Fibroblast of skin of right biceps (primary cell): ENCODE results near the gene FKRP.
"Not testable (repeated sequence)": the region's sequence is repeated elsewhere in the genome, so short reads cannot be mapped to it uniquely, and the experiment has no call there.

Source experiments
- DNase-seq: peaks from one replicate; pipeline ENCODE4 v3.0.0-alpha.2; 2013

FKRP gene

DNA sequence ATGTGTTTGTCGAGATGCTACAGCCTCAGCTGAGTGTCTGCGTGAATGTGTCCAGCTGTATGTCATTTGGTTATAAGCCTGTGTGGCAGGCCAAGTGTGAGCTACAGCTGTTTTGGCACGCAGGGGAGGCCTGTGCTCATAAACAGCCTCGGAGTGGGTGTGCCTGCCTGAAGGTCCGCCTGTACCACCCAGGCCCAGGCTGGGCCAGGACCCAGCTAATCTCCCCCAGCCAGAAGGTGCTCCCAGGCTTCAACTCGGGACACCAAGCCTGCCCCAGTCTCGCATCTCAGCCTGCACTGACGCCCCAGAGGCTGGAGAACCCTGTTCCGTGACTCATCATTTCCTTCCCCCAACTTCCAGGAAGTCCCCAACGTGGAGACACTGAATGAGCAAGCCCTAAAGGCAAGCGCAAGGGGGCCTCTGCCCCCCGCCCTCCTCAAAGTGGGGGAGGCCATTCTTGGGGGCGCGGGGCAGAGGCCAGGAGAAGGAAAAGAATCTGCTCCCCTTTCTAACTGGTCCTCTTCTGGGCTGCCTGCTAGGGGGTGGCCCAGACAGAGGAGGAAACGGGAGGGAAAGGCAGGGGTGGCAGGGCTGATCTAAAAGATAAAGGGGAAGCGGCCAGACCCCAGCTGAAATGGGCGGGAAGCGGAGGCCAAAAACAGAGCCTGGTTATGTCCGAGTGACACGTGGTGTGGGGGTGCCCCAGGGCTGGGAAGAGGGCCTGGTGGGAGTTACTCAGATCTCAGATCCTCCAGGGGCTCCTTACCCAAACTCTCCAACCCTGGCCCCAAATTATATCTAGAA is 40.6 kb downstream of the FKRP start:
- peak; percentile 93 for DNase-seq

DNA sequence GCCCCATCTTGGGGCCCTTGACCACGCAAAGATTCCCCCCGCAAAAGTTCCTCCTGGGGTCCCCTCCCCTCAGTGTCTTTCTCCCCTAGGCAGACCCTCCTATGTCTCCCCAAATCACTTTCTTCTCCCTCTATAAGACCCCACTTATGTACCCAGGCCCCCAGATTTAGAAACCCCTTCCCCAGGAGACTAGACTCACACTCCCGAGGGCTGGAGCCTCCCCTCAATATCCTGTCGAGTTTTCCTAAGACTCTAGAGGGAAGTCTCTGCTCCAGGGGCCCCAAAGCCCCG is 41.1 kb downstream of the FKRP start:
- no peak for DNase-seq

DNA sequence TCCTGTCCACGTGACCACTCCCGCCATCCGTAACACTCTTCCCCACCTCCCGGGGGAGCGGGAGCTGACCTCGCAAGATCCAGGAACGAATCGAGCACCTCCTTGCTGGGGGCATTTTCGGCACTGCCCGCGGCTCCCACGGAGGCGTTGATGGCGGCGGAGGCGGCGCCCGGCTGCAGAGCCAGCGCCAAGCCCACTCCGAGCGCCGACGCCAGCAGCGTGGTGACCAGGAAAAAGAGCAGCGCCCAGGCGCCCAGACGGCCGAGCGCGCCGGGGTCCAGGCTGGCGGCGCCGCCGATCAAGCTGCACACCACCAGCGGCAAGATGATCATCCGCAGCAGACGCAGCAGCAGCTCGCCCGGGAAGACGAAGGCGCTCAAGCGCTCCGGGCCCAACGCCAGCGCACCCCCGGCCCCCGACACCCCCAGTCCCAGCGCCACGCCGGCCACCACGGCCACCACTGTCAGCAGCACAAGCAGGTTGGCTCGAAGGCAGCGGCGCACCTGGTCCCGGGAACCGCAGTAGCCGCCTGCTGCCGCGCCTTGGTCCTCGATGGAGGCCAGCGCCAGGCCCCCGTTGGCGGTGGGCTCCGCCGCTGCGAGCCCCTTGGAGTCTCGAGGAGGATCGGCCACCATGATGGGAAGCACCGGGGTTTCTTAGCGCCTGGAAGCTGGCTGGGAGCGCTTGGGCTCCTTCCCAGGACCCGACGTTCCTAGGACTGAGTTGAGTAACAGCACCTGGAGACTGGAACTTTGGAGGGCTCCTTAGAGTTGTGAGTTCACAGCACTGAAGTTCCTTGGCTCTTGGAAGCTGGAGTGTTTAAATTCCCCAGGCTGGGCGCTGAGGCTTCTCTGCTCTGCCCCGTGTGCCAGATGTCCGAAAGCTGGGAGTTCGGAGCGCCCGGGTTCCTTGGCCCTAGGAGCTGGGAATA is 41.7 kb downstream of the FKRP start:
- peak; percentile 82 for DNase-seq

DNA sequence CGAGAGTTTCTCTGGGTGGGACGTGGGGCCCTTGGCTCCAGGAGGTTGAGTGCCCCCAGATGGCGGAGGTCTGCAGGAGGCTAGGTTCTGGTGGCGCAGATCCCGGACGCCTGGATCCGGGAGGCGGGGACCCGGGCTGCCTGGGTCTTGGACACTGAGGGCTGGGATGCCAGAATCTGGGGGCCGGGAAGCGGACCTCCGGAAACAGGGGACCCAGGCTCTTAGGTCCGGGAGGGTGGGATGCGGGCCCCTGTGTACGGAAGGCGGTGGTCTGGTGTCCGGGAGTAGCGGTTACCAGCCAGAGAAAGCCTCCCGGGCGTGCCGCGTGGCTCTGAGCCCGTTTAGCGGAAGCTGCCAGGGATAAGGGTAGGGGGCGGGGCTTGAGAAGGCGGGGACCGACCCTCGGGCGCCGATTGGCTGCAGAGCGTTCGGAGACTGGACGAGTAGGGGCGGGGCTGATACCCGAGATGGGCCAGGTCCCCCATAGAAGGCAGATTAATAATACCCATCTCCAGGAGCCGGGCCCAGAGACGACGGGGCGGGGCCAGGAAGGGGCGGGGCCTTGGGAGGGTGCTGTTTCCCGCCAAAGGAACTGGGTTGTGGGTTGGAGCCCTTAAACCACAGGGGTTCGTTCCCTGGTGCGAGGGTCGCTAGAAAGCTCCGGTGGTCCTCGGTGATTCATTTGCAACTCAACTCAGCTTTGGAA is 42.6 kb downstream of the FKRP start, which contains the start of gene SLC1A5:
Gene SLC1A5, minus strand, starts transcription at position 333 of the 706 bp plus-strand sequence. CDS start 629 bp downstream, outside the sequence.
- DNase-seq: peak; percentile 98

DNA sequence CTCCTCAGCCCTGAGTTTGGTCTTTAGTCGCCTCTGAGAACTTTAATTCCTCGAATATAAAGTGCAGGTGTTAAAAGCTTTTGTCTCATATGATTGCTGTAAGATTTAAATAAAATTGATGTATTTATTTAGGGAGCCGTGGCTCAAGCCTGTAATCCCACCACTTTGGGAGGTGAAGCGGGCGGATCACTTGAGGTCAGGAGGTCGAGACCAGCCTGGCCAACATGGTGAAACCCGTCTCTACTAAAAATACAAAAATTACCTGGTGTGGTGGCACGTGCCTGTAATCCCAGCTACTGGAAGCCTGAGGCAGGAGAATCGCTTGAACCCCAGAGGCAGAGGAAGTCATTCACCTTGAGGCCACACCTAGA is 43.1 kb downstream of the FKRP start:
- no peak for DNase-seq

DNA sequence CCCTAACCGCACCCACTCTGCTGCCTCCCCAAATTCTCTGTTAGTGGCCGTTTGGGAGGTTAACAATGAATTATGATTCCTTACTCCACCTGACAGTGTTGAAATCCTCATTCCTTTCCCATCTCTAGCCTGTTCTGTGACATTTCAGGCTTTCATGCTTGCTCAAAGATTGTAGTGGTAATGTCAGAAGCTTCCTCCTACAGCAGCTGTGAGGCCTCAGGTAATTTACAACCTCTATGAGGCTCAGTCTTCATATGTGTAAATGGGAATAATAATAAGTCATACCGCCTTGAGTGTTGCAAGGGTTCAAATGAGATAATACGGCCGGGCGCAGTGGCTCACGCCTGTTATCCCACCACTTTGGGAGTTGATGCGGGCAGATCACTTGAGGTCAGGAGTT is 43.5 kb downstream of the FKRP start:
- no peak for DNase-seq

DNA sequence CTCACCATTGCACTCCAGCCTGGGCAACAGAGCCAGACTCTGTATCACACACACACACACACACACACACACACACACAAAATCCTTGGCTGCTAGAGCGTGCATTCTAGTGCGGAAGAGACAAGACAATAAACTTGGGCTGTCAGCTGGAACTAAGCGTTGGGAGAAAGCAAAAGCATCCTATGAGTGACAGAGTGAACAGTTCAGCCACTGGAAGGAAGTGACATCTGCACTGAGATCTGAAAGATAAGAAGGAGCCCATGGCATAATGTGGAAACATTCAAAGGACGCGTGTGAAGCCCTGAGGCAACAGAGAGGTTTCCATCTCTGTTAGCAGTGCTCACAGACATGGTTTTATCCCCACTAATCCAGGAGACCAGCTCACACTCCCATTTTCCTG is 46.1 kb downstream of the FKRP start:
- DNase-seq: peak; percentile 33

DNA sequence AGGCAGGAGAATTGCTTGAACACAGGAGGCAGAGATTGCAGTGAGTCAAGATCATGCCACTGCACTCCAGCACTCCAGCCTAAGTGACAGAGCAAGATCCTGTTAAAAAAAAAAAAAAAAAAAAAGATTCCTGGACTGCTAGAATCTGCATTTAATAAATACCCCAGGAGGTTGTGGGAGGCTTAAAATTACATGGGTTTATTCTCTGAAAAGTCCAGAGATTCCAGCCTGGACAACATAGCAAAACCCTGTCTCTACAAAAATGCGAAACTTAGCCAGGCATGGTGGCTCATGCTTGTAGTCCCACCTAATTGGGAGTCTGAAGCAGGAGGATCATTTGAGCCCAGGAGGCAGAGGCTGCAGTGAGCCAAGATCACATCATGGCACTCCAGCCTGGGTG is 52.0 kb downstream of the FKRP start:
- no peak for DNase-seq

DNA sequence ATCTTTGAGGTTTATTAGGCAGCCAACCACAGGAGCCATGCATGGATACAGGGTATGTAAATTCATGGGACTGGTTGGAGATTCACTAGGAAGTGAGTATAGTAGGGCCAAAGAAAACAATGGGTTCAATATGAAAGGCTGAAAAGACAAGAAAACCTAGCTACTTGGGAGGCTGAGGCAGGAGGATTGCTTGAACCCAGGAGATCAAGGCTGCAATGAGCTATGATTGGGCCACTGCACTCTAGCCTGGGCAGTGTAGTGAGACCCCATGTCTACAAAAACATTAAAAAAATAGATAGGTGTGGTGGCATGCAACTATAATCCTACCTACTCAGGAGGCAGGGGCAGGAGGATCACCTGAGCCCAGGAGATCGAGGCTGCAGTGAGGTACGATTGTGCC is 52.9 kb downstream of the FKRP start:
- DNase-seq: no peak

DNA sequence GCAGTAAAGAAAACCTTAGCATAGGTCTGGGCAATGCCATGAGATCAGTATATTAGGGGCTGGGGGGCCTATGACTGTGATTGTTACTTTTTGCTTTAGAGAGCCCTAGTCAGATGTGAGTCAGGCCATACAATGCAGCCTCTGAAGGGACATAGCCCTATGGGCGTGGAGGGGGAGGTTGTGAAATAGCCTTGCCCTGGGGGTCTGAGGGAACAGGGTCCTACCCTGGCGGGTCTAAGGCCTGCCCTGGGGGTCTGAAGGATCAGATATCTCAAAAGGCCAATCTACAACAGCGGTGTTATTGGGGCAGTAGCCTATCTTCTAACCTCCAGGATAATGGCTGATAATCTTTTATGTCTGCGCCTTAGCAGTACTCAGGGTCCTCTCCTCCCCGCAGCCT is 56.3 kb downstream of the FKRP start:
- no peak for DNase-seq

DNA sequence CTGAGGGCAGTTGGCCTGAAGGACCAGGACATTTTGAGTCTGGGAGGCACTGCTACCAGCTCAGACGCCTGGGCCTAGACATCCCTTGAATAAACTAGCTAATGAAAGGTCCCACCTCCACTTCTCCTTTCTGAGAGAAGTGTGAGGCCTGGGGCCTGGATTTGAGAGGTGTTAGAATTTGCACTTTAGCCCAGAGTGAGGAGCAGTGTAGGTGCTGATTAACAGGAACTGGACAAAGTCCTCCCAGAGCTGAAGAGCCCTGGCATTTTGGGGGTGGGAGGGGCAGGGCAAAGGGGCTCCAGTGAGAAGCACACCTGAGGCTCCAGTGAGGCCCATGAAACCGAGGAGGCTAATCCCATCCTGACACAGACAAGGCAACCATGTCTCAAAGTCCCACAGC is 57.7 kb downstream of the FKRP start:
- DNase-seq: no peak

DNA sequence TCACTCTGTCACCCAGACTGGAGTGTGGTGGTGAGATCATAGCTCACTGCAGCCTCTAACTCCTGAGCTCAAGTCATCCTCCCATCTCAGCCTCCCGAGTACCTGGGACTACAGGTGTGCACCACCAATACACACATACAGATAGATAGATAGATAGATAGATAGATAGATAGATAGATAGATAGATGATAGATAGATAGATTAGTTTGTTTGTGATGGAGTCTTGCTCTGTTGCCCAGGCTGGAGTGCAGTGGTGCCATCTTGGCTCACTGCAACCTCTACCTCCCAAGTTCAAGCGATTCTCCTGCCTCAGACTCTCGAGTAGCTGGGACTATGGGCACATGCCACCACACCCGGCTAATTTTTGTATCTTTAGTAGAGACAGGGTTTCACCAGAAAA is 58.6 kb downstream of the FKRP start:
- DNase-seq: not testable (repeated sequence)

DNA sequence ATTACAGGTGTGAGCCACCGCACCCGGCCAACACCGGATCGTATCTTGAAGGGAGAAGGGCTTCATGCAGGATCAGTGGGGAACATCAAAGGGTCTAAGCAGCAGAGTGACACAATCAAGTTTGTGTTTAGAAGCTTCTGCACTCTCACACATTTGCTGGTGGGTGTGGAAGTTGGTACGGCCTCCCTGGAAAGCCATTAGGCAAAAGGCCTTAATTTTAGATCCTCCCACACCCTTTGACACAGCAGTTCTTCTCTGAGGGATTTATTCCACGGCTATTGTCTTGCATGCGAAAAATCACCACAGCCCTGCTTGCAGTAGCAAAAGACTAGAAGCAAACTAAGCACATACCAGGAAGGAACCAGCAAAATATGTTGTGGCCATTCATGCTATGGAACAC is 60.8 kb downstream of the FKRP start:
- no peak for DNase-seq
